Endothelial cell of umbilical vein (primary cell): ENCODE measurements around the gene GDF2. TPM values are rescaled to one million over a fixed set of nuclear protein-coding genes. Genes with fewer than 3 reads are reported as not detected.

Experiments used
- BruUV-seq: library from RNA; stranded (reverse); fragments of 400-500 nt; replicated peaks from 2 replicates; lab custom pipeline; 2021; lab: Mats Ljungman, UMichigan
- CTCF ChIA-PET: fragments of 300-600, 350-600 bp; sonication (Branson Sonifier 250); formaldehyde crosslinking; loops from one replicate; lab custom pipeline; 2021; ENCODE audit warnings: antibody characterized with exemption, inconsistent platforms; lab: Charles Lee
- POLR2A ChIA-PET: fragments of 300-600, 350-600 bp; sonication (Branson Sonifier 250); formaldehyde crosslinking; loops from one replicate; lab custom pipeline; 2021; ENCODE audit warnings: antibody characterized with exemption, inconsistent platforms; lab: Charles Lee
- DNase-seq: peaks from one replicate; pipeline ENCODE4 v3.0.0-alpha.2; 2011; ENCODE audit warnings: low read depth, low spot score
- FAIRE-seq: peaks from 2 replicates; lab custom pipeline; 2011; peaks lifted over from hg19 to GRCh38; lab: Jason Lieb, UNC
- H2AFZ ChIP-seq: 2 replicates; pipeline ENCODE4 v1.6.0; 2012; ENCODE audit warnings: low read depth, low read length, control low read depth, inconsistent platforms
- H3K27ac ChIP-seq: 2 replicates; pipeline ENCODE4 v1.5.1; 2011; ENCODE audit warnings: low read depth, mild to moderate bottlenecking, control low read depth, low read length, moderate library complexity; ENCODE audit not compliant: insufficient read depth
- H3K27me3 ChIP-seq, 2 experiments: 2 replicates each; pipeline versions ENCODE4 v1.6.0 to v1.6.1; 2011; ENCODE audit warnings: low read length in 2 of 2, mixed read lengths in 1 of 2; ENCODE audit not compliant: control insufficient read depth in 2 of 2, insufficient read depth in 2 of 2
- H3K36me3 ChIP-seq, 2 experiments: 2 replicates in 1 of 2; 3 replicates in 1 of 2; pipeline ENCODE4 v1.5.1; 2011; ENCODE audit warnings: low read length in 2 of 2, mild to moderate bottlenecking in 1 of 2, moderate library complexity in 1 of 2; ENCODE audit not compliant: control insufficient read depth in 2 of 2, insufficient read depth in 2 of 2; ENCODE audit errors: extremely low read depth in 1 of 2
- H3K4me1 ChIP-seq: 3 replicates; pipeline ENCODE4 v1.5.1; 2011; ENCODE audit warnings: mild to moderate bottlenecking, low read length; ENCODE audit not compliant: control insufficient read depth, insufficient read depth; ENCODE audit errors: extremely low read depth
- H3K4me2 ChIP-seq: 2 replicates; pipeline ENCODE4 v1.6.1; 2011; ENCODE audit warnings: low read length, control low read depth, mixed read lengths; ENCODE audit not compliant: insufficient read depth
- H3K4me3 ChIP-seq, 3 experiments: fragments of 200-600 bp in 1 of 3; sonication (generic), shearing (Covaris generic) in 1 of 3; replicated peaks in 1 of 3; 2 replicates each; pipeline ENCODE4 v1.5.1; 2011 to 2016; ENCODE audit warnings: control low read depth in 3 of 3, low read length in 3 of 3, mild to moderate bottlenecking in 2 of 3, inconsistent platforms in 1 of 3, low read depth in 1 of 3, moderate library complexity in 1 of 3; ENCODE audit not compliant: insufficient read depth in 1 of 3
- H3K79me2 ChIP-seq: 2 replicates; pipeline ENCODE4 v1.6.0; 2012; ENCODE audit warnings: low read length, inconsistent platforms; ENCODE audit not compliant: control insufficient read depth, insufficient read depth
- H3K9ac ChIP-seq: replicated peaks from 2 replicates; pipeline ENCODE3; 2011; ENCODE audit warnings: low read length, control low read depth; ENCODE audit not compliant: insufficient read depth; ENCODE audit errors: extremely low read depth
- H3K9me1 ChIP-seq: replicated peaks from 3 replicates; pipeline ENCODE4 v1.6.0; 2011; ENCODE audit warnings: mild to moderate bottlenecking, low read length; ENCODE audit not compliant: control insufficient read depth, insufficient read depth; ENCODE audit errors: extremely low read depth
- H3K9me3 ChIP-seq: replicated peaks from 2 replicates; pipeline ENCODE4 v1.5.1; 2012; ENCODE audit warnings: low read length, inconsistent platforms; ENCODE audit not compliant: control insufficient read depth, insufficient read depth
- H4K20me1 ChIP-seq: replicated peaks from 2 replicates; pipeline ENCODE3; 2011; ENCODE audit warnings: mild to moderate bottlenecking, low read length; ENCODE audit not compliant: control insufficient read depth, insufficient read depth; ENCODE audit errors: extremely low read depth
- EZH2 ChIP-seq: IDR thresholded peaks from 2 replicates; pipeline ENCODE4 v1.6.1; 2012; ENCODE audit warnings: borderline replicate concordance, low read depth, mild to moderate bottlenecking, moderate library complexity, low read length, inconsistent platforms; ENCODE audit not compliant: severe bottlenecking
- FOS ChIP-seq: IDR thresholded peaks from 2 replicates; pipeline ENCODE4 v1.6.1; 2011; ENCODE audit warnings: mild to moderate bottlenecking, low read length, moderate library complexity, borderline replicate concordance; ENCODE audit not compliant: insufficient read depth
- GATA2 ChIP-seq: IDR thresholded peaks from 2 replicates; pipeline ENCODE4 v1.7.0; 2011; ENCODE audit warnings: low read depth, mild to moderate bottlenecking, moderate library complexity, mixed read lengths, low read length; ENCODE audit not compliant: insufficient read length, insufficient read depth
- JUN ChIP-seq: IDR thresholded peaks from 2 replicates; pipeline ENCODE4 v1.6.1; 2011; ENCODE audit warnings: borderline replicate concordance, low read depth; ENCODE audit not compliant: insufficient read length, insufficient read depth
- MYC ChIP-seq: IDR thresholded peaks from one replicate; pipeline ENCODE4 v1.6.1; 2011; ENCODE audit warnings: mild to moderate bottlenecking, low read depth, low read length
- POLR2A ChIP-seq: IDR thresholded peaks from 2 replicates; pipeline ENCODE4 v1.6.1; 2012; ENCODE audit warnings: low read depth, mild to moderate bottlenecking, control low read depth, low read length
- POLR2AphosphoS5 ChIP-seq: IDR thresholded peaks from 2 replicates; pipeline ENCODE4 v1.6.1; 2012; ENCODE audit warnings: low read depth, mild to moderate bottlenecking, control low read depth, low read length, moderate library complexity; ENCODE audit not compliant: insufficient read depth
- dilution Hi-C: fragments of 300-500 bp; cut with MboI; formaldehyde crosslinking; loops from one replicate; pipeline ENCODE4 v1.15.0; 2019; ENCODE audit warnings: low sequenced_read_pairs; ENCODE audit not compliant: extremely low pct_ligation_motif_present
- intact Hi-C: fragments of 100-400 bp; cut with micrococcal nuclease; formaldehyde crosslinking; loops from one replicate; pipeline ENCODE4 v1.10.0; 2022
- polyA plus RNA-seq, 4 experiments: library from polyadenylated mRNA; depleted of rRNA in 3 of 4; stranded (reverse) in 3 of 4; unstranded in 1 of 4; fragments of >200 nt; gene quantifications; 2 replicates each; pipeline versions ENCODE4 v1.2.1 to v1.2.3, GENCODE V29; 2011 to 2012; ENCODE audit warnings: missing spikeins in 1 of 4
- total RNA-seq: library from RNA; stranded (reverse); gene quantifications from 2 replicates; pipeline ENCODE4 v1.2.3, GENCODE V29; 2021
- TF ChIP-seq, protein P1 (sequence below): IDR thresholded peaks from 2 replicates; pipeline ENCODE4 v1.6.1; 2011; ENCODE audit not compliant: insufficient read depth, insufficient read length
- TF ChIP-seq, protein P2 (sequence below), 2 donors: IDR thresholded peaks; 1 replicate in 1 of 2; 2 replicates in 1 of 2; pipeline ENCODE4 v1.5.1; 2011; ENCODE audit warnings: low read length in 2 of 2, mild to moderate bottlenecking in 2 of 2, moderate library complexity in 2 of 2, control low read depth in 1 of 2, inconsistent platforms in 1 of 2, low read depth in 1 of 2; ENCODE audit not compliant: insufficient read depth in 1 of 2; ENCODE audit errors: extremely low read depth in 1 of 2

The GDF2 gene
- total and polyA plus RNA-seq, 2 donors (not counting 3 experiments of a cell fraction or from before 2014, with no cell fraction given) = not detected

DNA sequence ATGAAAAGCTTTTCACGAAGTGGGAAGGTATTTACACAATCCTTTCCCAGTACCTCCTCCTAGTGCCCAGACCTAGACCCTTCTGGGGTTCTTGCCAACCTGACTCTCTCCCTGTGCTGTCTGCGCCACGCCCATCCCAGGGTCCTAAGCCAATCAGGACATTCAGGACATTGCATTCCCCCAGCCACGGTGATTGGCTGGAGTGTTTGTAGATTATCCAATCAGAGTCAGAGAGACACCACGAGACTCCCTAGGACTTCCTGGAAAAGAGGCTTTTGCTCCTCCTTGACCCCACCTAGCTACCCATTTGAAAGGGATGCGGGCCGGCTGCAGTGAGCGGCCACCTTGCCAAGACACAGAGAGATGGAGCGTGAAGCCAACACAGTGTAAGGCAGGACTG, 3.5 kb upstream of the GDF2 start:
- H3K4me2 ChIP-seq = no peak overlapping the region
- H3K27me3 ChIP-seq = peaks cover under 1 to 2% of the 10 kb centered on the region in 2 experiments
- H2AFZ ChIP-seq = no peak overlapping the region
- no peaks in the 10 kb centered on the region for H3K36me3 ChIP-seq
- no peaks in the 10 kb centered on the region for H3K79me2 ChIP-seq
- no TSS peak for BruUV-seq
- dilution Hi-C loops (no loop called here), intact Hi-C loops (no loop called here)
- ChIA-PET CTCF (interaction anchor here (1.5 kb wide), 1 partner anchor 271 kb away, joined by 4 read pairs; no protein-coding TSS in a partner anchor), POLR2A (no interaction called here)
- H3K4me3 ChIP-seq = no peak overlapping the region
- H3K9ac ChIP-seq = no peak overlapping the region
- H3K27ac ChIP-seq = no peak overlapping the region
- TF ChIP-seq, protein P1, sequence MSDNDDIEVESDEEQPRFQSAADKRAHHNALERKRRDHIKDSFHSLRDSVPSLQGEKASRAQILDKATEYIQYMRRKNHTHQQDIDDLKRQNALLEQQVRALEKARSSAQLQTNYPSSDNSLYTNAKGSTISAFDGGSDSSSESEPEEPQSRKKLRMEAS = no peak
- TF ChIP-seq GATA2 (no peak), POLR2AphosphoS5 (no peak), FOS (no peak), MYC (no peak), JUN (no peak), POLR2A (no peak), EZH2 (no peak)
- TF ChIP-seq, protein P2, sequence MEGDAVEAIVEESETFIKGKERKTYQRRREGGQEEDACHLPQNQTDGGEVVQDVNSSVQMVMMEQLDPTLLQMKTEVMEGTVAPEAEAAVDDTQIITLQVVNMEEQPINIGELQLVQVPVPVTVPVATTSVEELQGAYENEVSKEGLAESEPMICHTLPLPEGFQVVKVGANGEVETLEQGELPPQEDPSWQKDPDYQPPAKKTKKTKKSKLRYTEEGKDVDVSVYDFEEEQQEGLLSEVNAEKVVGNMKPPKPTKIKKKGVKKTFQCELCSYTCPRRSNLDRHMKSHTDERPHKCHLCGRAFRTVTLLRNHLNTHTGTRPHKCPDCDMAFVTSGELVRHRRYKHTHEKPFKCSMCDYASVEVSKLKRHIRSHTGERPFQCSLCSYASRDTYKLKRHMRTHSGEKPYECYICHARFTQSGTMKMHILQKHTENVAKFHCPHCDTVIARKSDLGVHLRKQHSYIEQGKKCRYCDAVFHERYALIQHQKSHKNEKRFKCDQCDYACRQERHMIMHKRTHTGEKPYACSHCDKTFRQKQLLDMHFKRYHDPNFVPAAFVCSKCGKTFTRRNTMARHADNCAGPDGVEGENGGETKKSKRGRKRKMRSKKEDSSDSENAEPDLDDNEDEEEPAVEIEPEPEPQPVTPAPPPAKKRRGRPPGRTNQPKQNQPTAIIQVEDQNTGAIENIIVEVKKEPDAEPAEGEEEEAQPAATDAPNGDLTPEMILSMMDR (IDR thresholded peaks at IDR 0.05; ENCODE audit: extremely low read depth in 1 of 2, insufficient read depth in 1 of 2, low read depth in 1 of 2, low read length in 2 of 2) = no peak
- H3K9me3 ChIP-seq = no peaks in the 10 kb centered on the region
- DNase-seq (no peak), FAIRE-seq (no peak)
- H4K20me1 ChIP-seq = no peaks in the 10 kb centered on the region
- no peaks in the 10 kb centered on the region for H3K9me1 ChIP-seq
- H3K4me1 ChIP-seq = no peaks in the 10 kb centered on the region
